DOHH2 (cell line): Measurements from ENCODE around the gene AMD1.

Experiments used
- H3F3A ChIP-seq: fragments of 200-600 bp; sonication (generic), shearing (Covaris generic); 2 replicates; pipeline ENCODE4 v1.6.0; 2016; ENCODE audit warnings: antibody characterized with exemption, mild to moderate bottlenecking; ENCODE audit not compliant: control insufficient read depth, insufficient read depth
- H3K27ac ChIP-seq: fragments of 200-600 bp; sonication (generic); 2 replicates; pipeline ENCODE4 v1.5.1; 2014; ENCODE audit warnings: low read depth, mild to moderate bottlenecking, low read length, moderate library complexity
- H3K27me3 ChIP-seq: fragments of 200-600 bp; sonication (generic); 2 replicates; pipeline ENCODE4 v1.6.1; 2014; ENCODE audit warnings: mild to moderate bottlenecking, low read length, mixed read lengths; ENCODE audit not compliant: control insufficient read depth
- H3K36me3 ChIP-seq: fragments of 200-600 bp; sonication (generic); 2 replicates; pipeline ENCODE4 v1.6.1; 2014; ENCODE audit warnings: mild to moderate bottlenecking, low read length, moderate library complexity, mixed read lengths; ENCODE audit not compliant: control insufficient read depth
- H3K4me1 ChIP-seq: fragments of 200-600 bp; sonication (generic); 2 replicates; pipeline ENCODE4 v1.6.1; 2014; ENCODE audit warnings: mild to moderate bottlenecking, low read length, mixed read lengths; ENCODE audit not compliant: control insufficient read depth
- H3K4me2 ChIP-seq: fragments of 200-600 bp; sonication (generic); 2 replicates; pipeline ENCODE4 v1.6.0; 2014; ENCODE audit warnings: mild to moderate bottlenecking, low read length, moderate library complexity
- H3K4me3 ChIP-seq: fragments of 200-600 bp; sonication (generic); 2 replicates; pipeline ENCODE4 v1.5.1; 2014; ENCODE audit warnings: mild to moderate bottlenecking, low read length, mixed read lengths
- H3K79me2 ChIP-seq: fragments of 200-600 bp; sonication (generic); 2 replicates; pipeline ENCODE4 v1.6.1; 2014; ENCODE audit warnings: mild to moderate bottlenecking, low read length, mixed read lengths; ENCODE audit not compliant: control insufficient read depth
- H3K9me2 ChIP-seq: fragments of 200-600 bp; sonication (generic); replicated peaks from 2 replicates; pipeline ENCODE4 v1.6.1; 2014; ENCODE audit warnings: mild to moderate bottlenecking, low read length, mixed read lengths; ENCODE audit not compliant: control insufficient read depth
- H3K9me3 ChIP-seq: fragments of 200-600 bp; sonication (generic); 2 replicates; pipeline ENCODE4 v1.6.1; 2014; ENCODE audit warnings: antibody characterized with exemption, low read length, mixed read lengths; ENCODE audit not compliant: control insufficient read depth, insufficient read depth
- H4K20me1 ChIP-seq: fragments of 200-600 bp; sonication (generic); 2 replicates; pipeline ENCODE4 v1.6.0; 2014; ENCODE audit warnings: low read depth, mild to moderate bottlenecking, antibody characterized with exemption, low read length, moderate library complexity; ENCODE audit not compliant: control insufficient read depth, insufficient read depth
- EZH2phosphoT487 ChIP-seq: fragments of 200-600 bp; sonication (generic); IDR thresholded peaks from 2 replicates; pipeline ENCODE4 v1.6.1; 2017; ENCODE audit warnings: borderline replicate concordance, mild to moderate bottlenecking, antibody characterized with exemption, low read length, moderate library complexity, mixed read lengths
- TF ChIP-seq, protein P1 (sequence below): fragments of 200-600 bp; sonication (generic); IDR thresholded peaks from one replicate; pipeline ENCODE4 v1.5.1; 2014; ENCODE audit warnings: antibody characterized with exemption, mild to moderate bottlenecking, low read depth, low read length; ENCODE audit not compliant: poor library complexity, severe bottlenecking

Gene AMD1

DNA sequence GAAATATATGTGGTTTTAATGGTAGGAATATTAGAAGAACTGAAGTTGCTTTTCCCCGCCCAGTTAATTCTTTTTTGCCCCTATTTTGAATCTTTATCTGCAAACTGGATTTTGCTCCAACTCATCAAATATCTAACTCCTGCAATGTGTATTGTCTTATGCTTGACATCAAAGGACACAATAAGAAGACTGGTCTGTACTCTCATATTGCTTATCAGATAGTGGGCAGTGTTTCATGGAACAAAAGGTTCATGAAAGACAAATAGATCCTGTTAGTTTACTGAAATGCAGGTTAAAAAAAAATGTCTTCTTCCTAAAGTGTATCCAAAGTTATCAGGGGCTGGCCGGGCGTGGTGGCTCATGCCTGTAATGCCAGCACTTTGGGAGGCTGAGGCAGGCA, 56.2 kb downstream of the AMD1 start:
- Histone ChIP-seq H3K4me3 (no peak overlapping the region), H3K79me2 (no peaks in the 10 kb centered on the region), H3K9me2 (no peaks in the 10 kb centered on the region), H3K27ac (no peak overlapping the region), H3K9me3 (no peaks in the 10 kb centered on the region), H3K4me2 (no peak overlapping the region), H3K27me3 (peaks cover 6% of the 10 kb centered on the region; the same call in 1 of the 2 replicates), H4K20me1 (no peaks in the 10 kb centered on the region), H3K4me1 (peaks cover 16% of the 10 kb centered on the region), H3F3A (no peaks in the 10 kb centered on the region), H3K36me3 (no peaks in the 10 kb centered on the region)
- TF ChIP-seq EZH2phosphoT487, result no peak
- TF ChIP-seq, protein P1, sequence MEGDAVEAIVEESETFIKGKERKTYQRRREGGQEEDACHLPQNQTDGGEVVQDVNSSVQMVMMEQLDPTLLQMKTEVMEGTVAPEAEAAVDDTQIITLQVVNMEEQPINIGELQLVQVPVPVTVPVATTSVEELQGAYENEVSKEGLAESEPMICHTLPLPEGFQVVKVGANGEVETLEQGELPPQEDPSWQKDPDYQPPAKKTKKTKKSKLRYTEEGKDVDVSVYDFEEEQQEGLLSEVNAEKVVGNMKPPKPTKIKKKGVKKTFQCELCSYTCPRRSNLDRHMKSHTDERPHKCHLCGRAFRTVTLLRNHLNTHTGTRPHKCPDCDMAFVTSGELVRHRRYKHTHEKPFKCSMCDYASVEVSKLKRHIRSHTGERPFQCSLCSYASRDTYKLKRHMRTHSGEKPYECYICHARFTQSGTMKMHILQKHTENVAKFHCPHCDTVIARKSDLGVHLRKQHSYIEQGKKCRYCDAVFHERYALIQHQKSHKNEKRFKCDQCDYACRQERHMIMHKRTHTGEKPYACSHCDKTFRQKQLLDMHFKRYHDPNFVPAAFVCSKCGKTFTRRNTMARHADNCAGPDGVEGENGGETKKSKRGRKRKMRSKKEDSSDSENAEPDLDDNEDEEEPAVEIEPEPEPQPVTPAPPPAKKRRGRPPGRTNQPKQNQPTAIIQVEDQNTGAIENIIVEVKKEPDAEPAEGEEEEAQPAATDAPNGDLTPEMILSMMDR, result no peak

DNA sequence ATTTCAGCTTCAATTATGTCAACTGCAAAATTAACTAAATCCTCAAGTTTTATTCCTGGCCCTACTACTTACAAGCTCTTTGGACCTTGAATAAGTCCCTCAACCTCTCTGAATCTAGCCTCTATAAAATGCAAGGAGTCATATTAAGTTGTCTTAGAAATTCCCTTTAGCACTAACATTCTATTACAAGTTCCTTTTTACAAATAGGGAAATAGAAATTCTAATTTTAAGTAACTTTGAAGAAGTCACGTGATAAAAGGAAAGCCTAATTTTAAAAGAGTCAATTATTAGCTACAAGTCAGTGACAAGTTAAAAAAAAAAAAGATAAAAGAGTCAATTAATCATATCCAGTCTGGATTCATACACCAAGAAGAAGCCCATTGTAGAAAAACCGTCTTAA, 59.3 kb downstream of the AMD1 start:
- no peaks in the 10 kb centered on the region for H3K9me2 ChIP-seq
- TF ChIP-seq EZH2phosphoT487, result no peak
- TF ChIP-seq, protein P1, result no peak
- H3K79me2 ChIP-seq, result no peaks in the 10 kb centered on the region
- no peak overlapping the region for H3K4me3 ChIP-seq
- H3K27me3 ChIP-seq, result no peaks in the 10 kb centered on the region
- no peaks in the 10 kb centered on the region for H3F3A ChIP-seq
- H3K4me1 ChIP-seq, result peaks cover 16% of the 10 kb centered on the region
- H3K27ac ChIP-seq, result no peak overlapping the region
- H3K36me3 ChIP-seq, result no peaks in the 10 kb centered on the region
- no peak overlapping the region; the same call in 1 of the 2 replicates for H3K4me2 ChIP-seq
- no peaks in the 10 kb centered on the region for H4K20me1 ChIP-seq
- H3K9me3 ChIP-seq, result no peaks in the 10 kb centered on the region

DNA sequence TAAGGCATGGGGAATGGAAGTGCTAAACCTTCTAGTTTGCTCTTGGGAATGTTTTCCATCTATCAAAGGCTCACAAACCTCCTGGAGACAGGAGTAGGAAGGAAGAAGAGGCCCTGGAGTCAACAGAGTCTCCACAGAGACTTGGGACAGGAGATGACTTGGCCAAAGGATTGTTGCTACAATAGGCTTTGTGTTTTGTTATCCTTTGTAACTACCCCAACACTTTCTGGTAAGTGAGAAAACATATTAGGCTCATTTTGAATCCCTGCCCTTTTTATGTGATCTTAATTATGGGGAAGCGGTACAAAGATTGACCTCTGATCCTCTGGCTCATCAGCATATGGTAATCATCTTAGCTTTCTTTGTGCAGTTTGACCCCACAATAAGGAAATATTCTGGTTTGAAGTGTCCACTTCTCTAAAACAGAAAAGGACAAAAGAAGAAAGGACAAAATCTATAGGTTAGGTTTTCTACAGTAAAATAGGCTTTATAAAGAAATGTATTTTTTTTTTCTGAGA, 59.9 kb downstream of the AMD1 start:
- Histone ChIP-seq H3K9me2 (no peaks in the 10 kb centered on the region), H3K9me3 (no peaks in the 10 kb centered on the region), H3K4me2 (no peak overlapping the region; the same call in 1 of the 2 replicates), H3K4me1 (peaks cover 16% of the 10 kb centered on the region), H3K27ac (no peak overlapping the region), H4K20me1 (no peaks in the 10 kb centered on the region), H3K27me3 (no peaks in the 10 kb centered on the region), H3K4me3 (no peak overlapping the region), H3F3A (no peaks in the 10 kb centered on the region), H3K36me3 (no peaks in the 10 kb centered on the region), H3K79me2 (no peaks in the 10 kb centered on the region)
- TF ChIP-seq, protein P1, result no peak
- no peak for TF ChIP-seq EZH2phosphoT487
